ENCODE data around the gene CXCR2. TPM values are rescaled to one million over a fixed set of nuclear protein-coding genes. Genes with fewer than 3 reads are reported as not detected.

The CXCR2 gene
- total and polyA plus RNA-seq, 2 of the 8 experiments (the other 6 are each of a cell fraction or from before 2014, with no cell fraction given), result 1.4 to 1.6 TPM

GRCh38 chr2:218128781-218129457, 3.1 kb downstream of the CXCR2 start (continued):
- TF ChIP-seq CHD7 (IDR thresholded peaks at IDR 0.05; ENCODE audit: insufficient replicate concordance, low read length) (no peak), RXRA (IDR thresholded peaks at IDR 0.05; ENCODE audit: insufficient read depth, low read depth, low read length) (no peak), SIN3A (conservative IDR thresholded peaks at IDR 0.05 in 1 of 2, IDR thresholded peaks at IDR 0.05 in 1 of 2; ENCODE audit: low read depth in 1 of 2, low read length in 2 of 2) (no peak), HDAC6 (IDR thresholded peaks at IDR 0.05; ENCODE audit: low read depth, low read length) (no peak), RAD21 (IDR thresholded peaks at IDR 0.05 in 1 of 2, conservative IDR thresholded peaks at IDR 0.05 in 1 of 2; ENCODE audit: low read depth in 2 of 2, low read length in 2 of 2) (no peak), CBX8 (IDR thresholded peaks at IDR 0.05; ENCODE audit: borderline replicate concordance, low read depth, low read length) (no peak), RFX5 (IDR thresholded peaks at IDR 0.05; ENCODE audit: borderline replicate concordance, low read depth, low read length) (no peak), CHD2 (IDR thresholded peaks at IDR 0.05; ENCODE audit: low read length) (no peak), GABPA (IDR thresholded peaks at IDR 0.05; ENCODE audit: borderline replicate concordance, insufficient read depth, low read length) (no peak), SIX5 (IDR thresholded peaks at IDR 0.05; ENCODE audit: low read depth, low read length) (no peak)
